ENCODE results near the gene KPNA4. TPM values are rescaled to one million over a fixed set of nuclear protein-coding genes. Genes with fewer than 3 reads are reported as not detected.
"Not testable (repeated sequence)": the region's sequence is repeated elsewhere in the genome, so short reads cannot be mapped to it uniquely, and the experiment has no call there.

KPNA4 gene
- polyA plus RNA-seq, 3 donors = 4.4 to 14.7 (median 4.5) TPM

- Histone ChIP-seq H3K9me3 (replicated peaks in 1 of 2; ENCODE audit: control insufficient read depth in 1 of 2, insufficient read depth in 1 of 2, low read length in 2 of 2) (no peaks in the 10 kb centered on the region), H3K36me3 (replicated peaks in 1 of 2; ENCODE audit: control insufficient read depth in 1 of 2, insufficient read depth in 2 of 2, low read length in 2 of 2) (no peaks in the 10 kb centered on the region), H3K4me3 (replicated peaks in 1 of 3; ENCODE audit: low read depth in 2 of 3, low read length in 3 of 3) (no peak overlapping the region), H3K79me2 (ENCODE audit: insufficient read depth, low read length) (no peaks in the 10 kb centered on the region), H3K9ac (ENCODE audit: insufficient read depth, low read length, poor library complexity, severe bottlenecking) (no peak overlapping the region), H3K27me3 (ENCODE audit: control insufficient read depth in 2 of 2, insufficient read depth in 2 of 2, low read length in 2 of 2) (no peaks in the 10 kb centered on the region), H3K4me1 (ENCODE audit: control insufficient read depth in 1 of 2, insufficient read depth in 2 of 2, low read length in 2 of 2) (no peaks in the 10 kb centered on the region), H3K4me2 (replicated peaks; ENCODE audit: extremely low read depth, low read length, poor library complexity, severe bottlenecking) (no peak overlapping the region), H2AFZ (ENCODE audit: insufficient read depth, low read depth, low read length, poor library complexity, severe bottlenecking) (no peak overlapping the region), H3K27ac (ENCODE audit: low read depth in 1 of 2, low read length in 2 of 2) (no peak overlapping the region), H4K20me1 (ENCODE audit: insufficient read depth, low read length) (no peaks in the 10 kb centered on the region)
- Mint-ChIP-seq H3K27me3 (ENCODE audit: low read depth in 3 of 3) (peaks cover 2 to 3% (median 2%) of the 10 kb centered on the region in 3 donors), H3K4me3 (no peak overlapping the region), H3K36me3 (no peaks in the 10 kb centered on the region), H3K4me1 (no peaks in the 10 kb centered on the region), H3K27ac (no peak overlapping the region), H3K9me3 (peaks cover 0 to 5% (median 0%) of the 10 kb centered on the region in 7 donors)
- DNase-seq = no peak
- intact Hi-C loops (cut with micrococcal nuclease) = no loop called here
- TF ChIP-seq, protein P1, sequence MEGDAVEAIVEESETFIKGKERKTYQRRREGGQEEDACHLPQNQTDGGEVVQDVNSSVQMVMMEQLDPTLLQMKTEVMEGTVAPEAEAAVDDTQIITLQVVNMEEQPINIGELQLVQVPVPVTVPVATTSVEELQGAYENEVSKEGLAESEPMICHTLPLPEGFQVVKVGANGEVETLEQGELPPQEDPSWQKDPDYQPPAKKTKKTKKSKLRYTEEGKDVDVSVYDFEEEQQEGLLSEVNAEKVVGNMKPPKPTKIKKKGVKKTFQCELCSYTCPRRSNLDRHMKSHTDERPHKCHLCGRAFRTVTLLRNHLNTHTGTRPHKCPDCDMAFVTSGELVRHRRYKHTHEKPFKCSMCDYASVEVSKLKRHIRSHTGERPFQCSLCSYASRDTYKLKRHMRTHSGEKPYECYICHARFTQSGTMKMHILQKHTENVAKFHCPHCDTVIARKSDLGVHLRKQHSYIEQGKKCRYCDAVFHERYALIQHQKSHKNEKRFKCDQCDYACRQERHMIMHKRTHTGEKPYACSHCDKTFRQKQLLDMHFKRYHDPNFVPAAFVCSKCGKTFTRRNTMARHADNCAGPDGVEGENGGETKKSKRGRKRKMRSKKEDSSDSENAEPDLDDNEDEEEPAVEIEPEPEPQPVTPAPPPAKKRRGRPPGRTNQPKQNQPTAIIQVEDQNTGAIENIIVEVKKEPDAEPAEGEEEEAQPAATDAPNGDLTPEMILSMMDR (IDR thresholded peaks at IDR 0.05) = no peak
- WGBS (ENCODE audit: insufficient coverage) = no CpG with 5 or more reads among the region's 3 CpGs
Measured at GRCh38 chr3:160607826-160608225, 42.5 kb upstream of the KPNA4 start.

DNA sequence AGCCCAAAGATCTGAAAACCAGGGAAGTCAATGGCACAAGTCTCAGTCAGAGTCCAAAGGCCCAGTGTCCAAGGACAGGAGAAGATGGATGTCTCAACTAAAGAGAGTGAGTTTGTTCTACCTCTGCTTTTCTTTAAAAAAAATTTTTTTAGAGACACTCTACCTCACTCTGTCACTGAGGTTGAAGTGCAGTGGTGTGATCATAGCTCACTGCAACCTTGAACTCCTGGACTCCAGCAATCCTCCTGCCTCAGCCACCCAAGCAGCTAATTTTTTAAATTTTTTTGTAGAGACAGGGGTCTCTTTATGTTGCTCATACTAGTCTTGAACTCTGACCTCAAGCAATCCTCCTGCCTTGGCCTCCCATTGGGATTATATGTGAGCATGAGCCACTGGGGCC lies 39.9 kb upstream of the KPNA4 start:
- H3K79me2 ChIP-seq (ENCODE audit: insufficient read depth, low read length) = no peaks in the 10 kb centered on the region
- H3K9me3 Mint-ChIP-seq = peaks cover 0 to 5% (median 0%) of the 10 kb centered on the region in 7 donors
- no peaks in the 10 kb centered on the region for H3K27me3 ChIP-seq (ENCODE audit: control insufficient read depth in 2 of 2, insufficient read depth in 2 of 2, low read length in 2 of 2)
- no peak overlapping the region for H3K9ac ChIP-seq (ENCODE audit: insufficient read depth, low read length, poor library complexity, severe bottlenecking)
- no peak overlapping the region for H3K27ac Mint-ChIP-seq
- intact Hi-C loops (cut with micrococcal nuclease) = no loop called here
- TF ChIP-seq, protein P1 (IDR thresholded peaks at IDR 0.05) = no peak
- H3K4me1 Mint-ChIP-seq = no peaks in the 10 kb centered on the region
- no peaks in the 10 kb centered on the region for H3K4me1 ChIP-seq (ENCODE audit: control insufficient read depth in 1 of 2, insufficient read depth in 2 of 2, low read length in 2 of 2)
- H3K4me2 ChIP-seq (replicated peaks; ENCODE audit: extremely low read depth, low read length, poor library complexity, severe bottlenecking) = no peak overlapping the region
- H4K20me1 ChIP-seq (ENCODE audit: insufficient read depth, low read length) = no peaks in the 10 kb centered on the region
- H3K27ac ChIP-seq (ENCODE audit: low read depth in 1 of 2, low read length in 2 of 2) = no peak overlapping the region
- no peaks in the 10 kb centered on the region for H3K9me3 ChIP-seq (replicated peaks in 1 of 2; ENCODE audit: control insufficient read depth in 1 of 2, insufficient read depth in 1 of 2, low read length in 2 of 2)
- H2AFZ ChIP-seq (ENCODE audit: insufficient read depth, low read depth, low read length, poor library complexity, severe bottlenecking) = no peak overlapping the region
- H3K4me3 Mint-ChIP-seq = no peak overlapping the region
- peaks cover 0 to 6% (median 2%) of the 10 kb centered on the region in 3 donors for H3K27me3 Mint-ChIP-seq (ENCODE audit: low read depth in 3 of 3)
- no peak overlapping the region for H3K4me3 ChIP-seq (replicated peaks in 1 of 3; ENCODE audit: low read depth in 2 of 3, low read length in 3 of 3)
- no peaks in the 10 kb centered on the region for H3K36me3 Mint-ChIP-seq
- no peak for DNase-seq
- no peaks in the 10 kb centered on the region for H3K36me3 ChIP-seq (replicated peaks in 1 of 2; ENCODE audit: control insufficient read depth in 1 of 2, insufficient read depth in 2 of 2, low read length in 2 of 2)

GRCh38 chr3:160603845-160604244 lies 38.5 kb upstream of the KPNA4 start:
- H2AFZ ChIP-seq (ENCODE audit: insufficient read depth, low read depth, low read length, poor library complexity, severe bottlenecking); intact Hi-C loops (cut with micrococcal nuclease); H3K36me3 ChIP-seq (replicated peaks in 1 of 2; ENCODE audit: control insufficient read depth in 1 of 2, insufficient read depth in 2 of 2, low read length in 2 of 2); H3K9ac ChIP-seq (ENCODE audit: insufficient read depth, low read length, poor library complexity, severe bottlenecking); DNase-seq; H3K4me2 ChIP-seq (replicated peaks; ENCODE audit: extremely low read depth, low read length, poor library complexity, severe bottlenecking); H3K9me3 Mint-ChIP-seq; H3K4me3 ChIP-seq (replicated peaks in 1 of 3; ENCODE audit: low read depth in 2 of 3, low read length in 3 of 3); H4K20me1 ChIP-seq (ENCODE audit: insufficient read depth, low read length); H3K4me1 ChIP-seq (ENCODE audit: control insufficient read depth in 1 of 2, insufficient read depth in 2 of 2, low read length in 2 of 2); H3K9me3 ChIP-seq (replicated peaks in 1 of 2; ENCODE audit: control insufficient read depth in 1 of 2, insufficient read depth in 1 of 2, low read length in 2 of 2); H3K27ac ChIP-seq (ENCODE audit: low read depth in 1 of 2, low read length in 2 of 2); H3K4me3 Mint-ChIP-seq; H3K79me2 ChIP-seq (ENCODE audit: insufficient read depth, low read length); H3K27me3 Mint-ChIP-seq (ENCODE audit: low read depth in 3 of 3); H3K27me3 ChIP-seq (ENCODE audit: control insufficient read depth in 2 of 2, insufficient read depth in 2 of 2, low read length in 2 of 2); H3K27ac Mint-ChIP-seq; H3K4me1 Mint-ChIP-seq; H3K36me3 Mint-ChIP-seq: not testable (repeated sequence)
- WGBS (ENCODE audit: insufficient coverage) = no CpG with 5 or more reads among the region's 3 CpGs

Measured in CD14-positive monocyte (primary cell).